Smooth muscle cell (in vitro differentiated cells): ENCODE measurements around the gene SYNJ2. TPM values are rescaled to one million over a fixed set of nuclear protein-coding genes. Genes with fewer than 3 reads are reported as not detected.

ENCODE experiments used
- DNase-seq: peaks from one replicate; lab custom pipeline; 2025; ENCODE audit not compliant: unreplicated experiment; lab: John Stamatoyannopoulos, UW
- H2AFZ ChIP-seq: fragments of 200-600 bp; sonication (generic); 2 replicates; pipeline ENCODE4 v1.6.0; 2016; ENCODE audit warnings: antibody characterized with exemption, low read depth, mild to moderate bottlenecking
- H3F3A ChIP-seq: fragments of 200-600 bp; sonication (generic); 2 replicates; pipeline ENCODE4 v1.6.0; 2017; ENCODE audit warnings: antibody characterized with exemption, low read depth
- H3K27ac ChIP-seq: fragments of 200-600 bp; sonication (generic); 2 replicates; pipeline ENCODE4 v1.5.1; 2016; ENCODE audit warnings: low read depth, mild to moderate bottlenecking
- H3K27me3 ChIP-seq: fragments of 200-600 bp; sonication (generic); 2 replicates; pipeline ENCODE4 v1.6.1; 2016; ENCODE audit warnings: low read depth, mild to moderate bottlenecking
- H3K36me3 ChIP-seq: fragments of 200-600 bp; sonication (generic); 2 replicates; pipeline ENCODE4 v1.5.1; 2016; ENCODE audit warnings: low read depth
- H3K4me1 ChIP-seq: fragments of 200-600 bp; sonication (generic); 2 replicates; pipeline ENCODE4 v1.5.1; 2016; ENCODE audit warnings: low read depth
- H3K4me2 ChIP-seq: fragments of 200-600 bp; sonication (generic); 2 replicates; pipeline ENCODE4 v1.6.0; 2016; ENCODE audit warnings: mild to moderate bottlenecking
- H3K4me3 ChIP-seq: fragments of 200-600 bp; sonication (generic); 2 replicates; pipeline ENCODE4 v1.5.1; 2016; ENCODE audit warnings: mild to moderate bottlenecking
- H3K79me2 ChIP-seq: fragments of 200-600 bp; sonication (generic); 2 replicates; pipeline ENCODE4 v1.6.0; 2016; ENCODE audit warnings: low read depth, mild to moderate bottlenecking
- H3K9ac ChIP-seq: fragments of 200-600 bp; sonication (generic); 2 replicates; pipeline ENCODE4 v1.6.0; 2016; ENCODE audit warnings: low read depth
- H3K9me3 ChIP-seq: fragments of 200-600 bp; sonication (generic); replicated peaks from 2 replicates; pipeline ENCODE4 v1.5.1; 2016; ENCODE audit warnings: low read depth
- H4K20me1 ChIP-seq: fragments of 200-600 bp; sonication (generic); 2 replicates; pipeline ENCODE4 v1.6.0; 2016; ENCODE audit warnings: low read depth
- CTCF ChIP-seq: fragments of 200-600 bp; sonication (generic); IDR thresholded peaks from 2 replicates; pipeline ENCODE4 v1.5.1; 2017; ENCODE audit warnings: borderline replicate concordance, mild to moderate bottlenecking, antibody characterized with exemption; ENCODE audit not compliant: insufficient read depth, poor library complexity, severe bottlenecking
- WGBS: methylation state at CpG from one replicate; pipeline ENCODE4 v1.1.7; 2016; ENCODE audit warnings: low lambda C conversion rate; 5-methylcytosine and 5-hydroxymethylcytosine counted together
- polyA plus RNA-seq: library from polyadenylated mRNA; unstranded; fragments of >200 nt; fragmentation: Nextera tagmentation; extraction: Ambion mirVana; gene quantifications from 2 replicates; pipeline ENCODE4 v1.2.1, GENCODE V29; 2016
- total RNA-seq: library from RNA; depleted of rRNA; stranded (reverse); fragments of >200 nt; gene quantifications from 2 replicates; pipeline ENCODE4 v1.2.3, GENCODE V29; 2014

SYNJ2 gene
- total and polyA plus RNA-seq, 2 experiments from 2014 or later, result 6.0 to 6.1 TPM

- Histone ChIP-seq H3K79me2 (no peaks in the 10 kb centered on the region), H3K4me3 (no peak overlapping the region), H3K36me3 (no peaks in the 10 kb centered on the region), H3K27ac (no peak overlapping the region), H4K20me1 (no peaks in the 10 kb centered on the region), H3K9me3 (no peaks in the 10 kb centered on the region), H2AFZ (no peak overlapping the region), H3K27me3 (no peaks in the 10 kb centered on the region), H3F3A (no peaks in the 10 kb centered on the region), H3K9ac (no peak overlapping the region), H3K4me1 (no peaks in the 10 kb centered on the region), H3K4me2 (no peak overlapping the region)
- TF ChIP-seq CTCF, result no peak
- 80% methylated on average over 12 of the region's 12 CpGs for WGBS
- no peak for DNase-seq
Measured at GRCh38 chr6:157956171-157956730, 25.4 kb upstream of the SYNJ2 start.

- DNase-seq, result no peak
- no peaks in the 10 kb centered on the region for H3F3A ChIP-seq
- no peak overlapping the region for H3K4me2 ChIP-seq
- no peaks in the 10 kb centered on the region for H3K36me3 ChIP-seq
- no peaks in the 10 kb centered on the region for H3K79me2 ChIP-seq
- no peaks in the 10 kb centered on the region for H3K4me1 ChIP-seq
- no peak overlapping the region for H3K27ac ChIP-seq
- no peak for TF ChIP-seq CTCF
- 88% methylated on average over 1 of the region's 1 CpG for WGBS
- no peak overlapping the region for H3K4me3 ChIP-seq
- H3K9ac ChIP-seq, result no peak overlapping the region
- H3K9me3 ChIP-seq, result no peaks in the 10 kb centered on the region
- no peak overlapping the region for H2AFZ ChIP-seq
- H3K27me3 ChIP-seq, result no peaks in the 10 kb centered on the region
- H4K20me1 ChIP-seq, result no peaks in the 10 kb centered on the region
Measured at GRCh38 chr6:157959451-157960227, 22.0 kb upstream of the SYNJ2 start.

GRCh38 chr6:157961153-157961831 lies 20.4 kb upstream of the SYNJ2 start:
- Histone ChIP-seq H3K36me3 (no peaks in the 10 kb centered on the region), H3F3A (no peaks in the 10 kb centered on the region), H3K9ac (no peak overlapping the region), H3K79me2 (no peaks in the 10 kb centered on the region), H3K27ac (no peak overlapping the region), H3K4me2 (no peak overlapping the region), H2AFZ (no peak overlapping the region), H3K4me3 (no peak overlapping the region), H3K4me1 (no peaks in the 10 kb centered on the region), H4K20me1 (no peaks in the 10 kb centered on the region), H3K9me3 (no peaks in the 10 kb centered on the region), H3K27me3 (no peaks in the 10 kb centered on the region)
- DNase-seq, result no peak
- no peak for TF ChIP-seq CTCF
- 90% methylated on average over 5 of the region's 5 CpGs for WGBS
